ENCODE results near the gene RELN. TPM values are rescaled to one million over a fixed set of nuclear protein-coding genes. Genes with fewer than 3 reads are reported as not detected.

RELN gene
- total RNA-seq, 1 experiment from 2014 or later = 0.20 TPM

GRCh38 chr7:103649052-103649451 lies 340.4 kb downstream of the RELN start:
- ATAC-seq (no peak), DNase-seq (ENCODE audit: low read depth, low spot score) (no peak)
- Histone ChIP-seq H3K79me2 (ENCODE audit: insufficient read depth, low read length) (no peaks in the 10 kb centered on the region), H2AFZ (ENCODE audit: low read depth, low read length, poor library complexity, severe bottlenecking) (no peak overlapping the region), H3K4me1 (ENCODE audit: control insufficient read depth in 1 of 2, insufficient read depth in 2 of 2, low read length in 2 of 2) (no peaks in the 10 kb centered on the region), H3K9ac (ENCODE audit: low read length) (no peak overlapping the region), H3K9me2 (ENCODE audit: insufficient read depth) (no peaks in the 10 kb centered on the region), H4K20me1 (ENCODE audit: insufficient read depth) (no peaks in the 10 kb centered on the region), H3K4me2 (ENCODE audit: low read length) (no peak overlapping the region), H3K27me3 (ENCODE audit: insufficient read depth, low read length) (peaks cover 15% of the 10 kb centered on the region), H3K9me3 (ENCODE audit: control insufficient read depth in 1 of 2, insufficient read depth in 1 of 2, low read depth in 1 of 2, low read length in 2 of 2) (peaks cover 0 to 5% of the 10 kb centered on the region in 2 experiments; a peak in 1 of 4 replicates), H3K36me3 (ENCODE audit: control insufficient read depth in 1 of 2, insufficient read depth in 2 of 2, low read length in 2 of 2) (no peaks in the 10 kb centered on the region), H3K27ac (ENCODE audit: low read depth, low read length) (no peak overlapping the region), H3K4me3 (replicated peaks in 1 of 2; ENCODE audit: low read depth in 1 of 2, low read length in 2 of 2) (no peak overlapping the region)
- ChIA-PET RAD21 (ENCODE audit: low non-redundant PET in 1 of 2, low total read pairs in 2 of 2, uncharacterized antibody in 2 of 2, unreplicated experiment in 2 of 2) (no interaction called here), POLR2A (no interaction called here), CTCF (no interaction called here)
- intact Hi-C loops (cut with micrococcal nuclease) = no loop called here
- TF ChIP-seq EZH2 (IDR thresholded peaks at IDR 0.05) (no peak), ATF3 (IDR thresholded peaks at IDR 0.05) (no peak), FOSL1 (IDR thresholded peaks at IDR 0.05; ENCODE audit: low read depth) (no peak), EGR1 (IDR thresholded peaks at IDR 0.05; ENCODE audit: low read depth) (no peak)
- no TSS peak for BruUV-seq (replicated peaks)

- H3K4me3 ChIP-seq (replicated peaks in 1 of 2; ENCODE audit: low read depth in 1 of 2, low read length in 2 of 2) = no peak overlapping the region
- no TSS peak for BruUV-seq (replicated peaks)
- H3K27ac ChIP-seq (ENCODE audit: low read depth, low read length) = no peak overlapping the region
- H3K4me1 ChIP-seq (ENCODE audit: control insufficient read depth in 1 of 2, insufficient read depth in 2 of 2, low read length in 2 of 2) = no peaks in the 10 kb centered on the region
- DNase-seq (ENCODE audit: low read depth, low spot score) (no peak), ATAC-seq (no peak)
- H2AFZ ChIP-seq (ENCODE audit: low read depth, low read length, poor library complexity, severe bottlenecking) = no peak overlapping the region
- H3K36me3 ChIP-seq (ENCODE audit: control insufficient read depth in 1 of 2, insufficient read depth in 2 of 2, low read length in 2 of 2) = no peaks in the 10 kb centered on the region
- CTCF ChIA-PET = no interaction called here
- H3K9me2 ChIP-seq (ENCODE audit: insufficient read depth) = no peaks in the 10 kb centered on the region
- H4K20me1 ChIP-seq (ENCODE audit: insufficient read depth) = no peaks in the 10 kb centered on the region
- H3K9ac ChIP-seq (ENCODE audit: low read length) = no peak overlapping the region
- peaks cover 14% of the 10 kb centered on the region for H3K27me3 ChIP-seq (ENCODE audit: insufficient read depth, low read length)
- H3K9me3 ChIP-seq (ENCODE audit: control insufficient read depth in 1 of 2, insufficient read depth in 1 of 2, low read depth in 1 of 2, low read length in 2 of 2) = peaks cover 0 to 5% of the 10 kb centered on the region in 2 experiments; a peak in 1 of 4 replicates
- H3K4me2 ChIP-seq (ENCODE audit: low read length) = no peak overlapping the region
- intact Hi-C loops (cut with micrococcal nuclease) = no loop called here
- RAD21 ChIA-PET (ENCODE audit: low non-redundant PET in 1 of 2, low total read pairs in 2 of 2, uncharacterized antibody in 2 of 2, unreplicated experiment in 2 of 2) = no interaction called here
- H3K79me2 ChIP-seq (ENCODE audit: insufficient read depth, low read length) = no peaks in the 10 kb centered on the region
- POLR2A ChIA-PET = no interaction called here
- TF ChIP-seq SIN3A (IDR thresholded peaks at IDR 0.05; ENCODE audit: low read depth) = no peak
- no peak for TF ChIP-seq MAX (IDR thresholded peaks at IDR 0.05)
- no peak for TF ChIP-seq POLR2A (IDR thresholded peaks at IDR 0.05; ENCODE audit: borderline replicate concordance, extremely low read depth, insufficient read depth, insufficient read length)
- TF ChIP-seq SRF (IDR thresholded peaks at IDR 0.05; ENCODE audit: low read depth) = no peak
- TF ChIP-seq REST (IDR thresholded peaks at IDR 0.05; ENCODE audit: low read depth) = no peak
- no peak for TF ChIP-seq EGR1 (IDR thresholded peaks at IDR 0.05; ENCODE audit: low read depth)
- no peak for TF ChIP-seq EZH2phosphoT487 (IDR thresholded peaks at IDR 0.05; ENCODE audit: borderline replicate concordance)
- no peak for TF ChIP-seq RAD21 (IDR thresholded peaks at IDR 0.05; ENCODE audit: low read depth)
- no peak for TF ChIP-seq ATF3 (IDR thresholded peaks at IDR 0.05)
- TF ChIP-seq CTCF (IDR thresholded peaks at IDR 0.05 in 2 of 3, conservative IDR thresholded peaks at IDR 0.05 in 1 of 3; ENCODE audit: borderline replicate concordance in 1 of 3, insufficient read depth in 1 of 3, low read depth in 2 of 3, low read length in 2 of 3) = no peak
- no peak for TF ChIP-seq JUND (IDR thresholded peaks at IDR 0.05)
Observed at GRCh38 chr7:103648135-103648534, 341.3 kb downstream of the RELN start.

Data from HCT116 (cell line).